NCI-H2171 treated with DMSO at 0.1 percent for 48 hours (cell line): ENCODE data around the gene TAF1C.

ENCODE experiments used
- DNase-seq: peaks from one replicate; lab custom pipeline; 2025; lab: John Stamatoyannopoulos, UW

TAF1C gene

DNA sequence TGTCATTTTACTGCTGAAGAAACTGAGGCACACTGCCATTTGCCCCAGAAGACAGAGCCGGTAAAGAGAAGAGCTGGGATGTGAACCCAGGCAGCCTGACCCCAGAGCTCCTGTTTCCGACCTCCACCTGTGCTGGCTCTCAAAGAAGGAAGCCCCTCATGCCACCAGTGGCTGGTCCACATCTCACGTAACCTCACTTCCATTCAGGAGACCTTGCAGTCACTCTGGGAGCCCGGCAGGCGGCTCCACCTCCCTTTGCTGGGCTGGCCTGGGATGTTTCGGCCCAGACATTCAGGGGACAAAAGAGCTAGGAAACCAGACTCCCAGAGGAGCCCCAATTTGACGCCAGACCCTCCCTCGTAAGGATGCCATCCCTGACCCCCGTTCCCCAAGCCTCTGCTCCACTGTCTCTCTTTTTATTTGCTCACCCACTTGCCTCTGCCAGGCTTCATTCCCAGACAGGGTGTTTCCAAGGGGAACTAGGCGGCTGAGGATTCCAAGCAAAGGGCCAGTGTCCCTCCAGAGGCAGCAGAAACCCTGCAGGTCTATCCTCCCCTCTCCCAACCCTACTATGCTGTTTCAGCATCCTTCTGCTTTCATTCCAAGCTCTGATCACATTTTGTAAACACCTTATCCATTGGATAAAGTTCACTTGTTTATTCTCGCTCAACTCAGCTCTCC lies 2.8 kb downstream of the TAF1C start:
- DNase-seq: no peak

- DNase-seq: no peak
Measured at GRCh38 chr16:84183572-84183875, 3.3 kb downstream of the TAF1C start.

DNA sequence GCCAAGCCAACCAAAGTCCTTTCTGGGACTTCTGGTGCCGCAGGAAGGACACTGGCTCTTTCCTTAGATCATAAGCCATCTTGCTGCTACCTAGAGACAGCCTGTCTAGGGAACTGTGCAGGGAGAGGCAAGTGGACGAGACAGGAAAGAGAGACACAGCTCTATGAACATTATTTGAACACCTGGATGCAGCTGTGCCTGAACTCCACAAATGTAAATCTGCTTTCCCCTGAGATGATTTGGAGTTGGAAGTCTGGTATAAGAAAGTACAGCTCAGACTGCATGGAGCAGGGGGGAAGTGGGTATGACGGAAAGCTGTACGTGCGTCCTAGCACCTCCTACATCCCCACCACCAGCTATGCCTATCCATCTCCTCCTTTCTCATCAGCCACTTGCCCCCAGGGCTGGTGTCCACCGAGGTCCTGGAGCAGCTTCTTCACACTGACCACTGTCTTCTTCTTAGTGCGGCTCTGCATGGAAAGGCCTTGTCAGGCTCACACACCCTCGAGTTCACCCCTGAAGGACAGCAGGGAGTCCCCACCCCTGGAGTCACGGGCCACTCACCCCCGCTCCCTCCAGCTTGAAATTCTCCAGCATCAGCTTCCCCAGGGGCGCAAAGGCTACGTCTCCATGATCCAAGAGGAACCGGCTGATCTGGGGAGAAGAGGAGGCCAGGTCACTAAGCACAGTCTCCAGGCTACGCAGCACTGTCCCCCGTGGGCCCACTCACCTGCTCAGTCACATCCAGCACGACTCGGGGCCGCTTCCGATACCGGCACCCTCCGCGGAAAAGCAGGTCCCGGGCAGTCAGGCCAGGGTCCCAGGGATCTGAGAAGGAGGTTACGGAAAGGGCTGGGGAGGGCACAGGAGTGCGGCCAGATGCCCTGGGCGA lies 3.9 kb downstream of the TAF1C start:
- DNase-seq: no peak

GRCh38 chr16:84182104-84182503 lies 4.8 kb downstream of the TAF1C start:
- DNase-seq: no peak

DNA sequence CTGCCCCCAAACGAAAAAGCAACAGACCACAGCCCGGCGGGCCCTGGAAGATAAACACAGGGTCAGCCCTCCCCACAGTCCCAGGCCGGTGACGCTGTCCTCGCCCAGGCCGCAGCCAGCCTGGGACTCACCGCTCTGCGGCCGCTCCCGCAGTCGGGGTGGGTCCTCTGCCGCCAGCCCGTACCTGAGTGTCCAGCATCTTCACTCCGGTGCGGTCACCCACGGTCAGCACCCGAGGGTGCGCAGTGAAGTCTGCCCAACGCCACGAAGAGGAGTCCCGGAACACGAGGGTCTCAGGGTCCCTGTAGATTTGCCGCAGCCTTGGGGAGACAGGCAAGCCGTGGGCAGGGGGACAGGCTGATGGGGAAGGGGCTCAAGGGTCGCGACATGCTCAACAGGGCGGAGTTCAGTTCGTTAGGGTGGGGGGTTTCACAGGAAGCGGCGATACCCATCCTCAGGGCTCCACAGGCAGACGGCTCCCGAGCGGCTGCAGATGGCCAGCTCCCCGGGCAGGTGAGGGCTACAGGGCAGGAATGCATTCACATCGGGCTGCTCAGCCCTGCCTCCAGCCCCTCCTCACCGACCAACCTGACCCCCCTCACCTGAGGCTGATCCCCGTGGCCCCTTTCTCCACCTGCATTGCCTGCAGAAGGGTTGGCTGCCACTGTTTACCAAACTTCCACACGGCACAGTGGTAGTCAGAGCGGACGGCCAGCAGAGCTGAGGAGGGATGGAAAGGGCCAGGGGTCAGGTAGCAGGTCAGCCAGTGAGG lies 5.5 kb downstream of the TAF1C start:
- DNase-seq: no peak

- no peak for DNase-seq
Measured at GRCh38 chr16:84180519-84181140, 6.2 kb downstream of the TAF1C start.

DNA sequence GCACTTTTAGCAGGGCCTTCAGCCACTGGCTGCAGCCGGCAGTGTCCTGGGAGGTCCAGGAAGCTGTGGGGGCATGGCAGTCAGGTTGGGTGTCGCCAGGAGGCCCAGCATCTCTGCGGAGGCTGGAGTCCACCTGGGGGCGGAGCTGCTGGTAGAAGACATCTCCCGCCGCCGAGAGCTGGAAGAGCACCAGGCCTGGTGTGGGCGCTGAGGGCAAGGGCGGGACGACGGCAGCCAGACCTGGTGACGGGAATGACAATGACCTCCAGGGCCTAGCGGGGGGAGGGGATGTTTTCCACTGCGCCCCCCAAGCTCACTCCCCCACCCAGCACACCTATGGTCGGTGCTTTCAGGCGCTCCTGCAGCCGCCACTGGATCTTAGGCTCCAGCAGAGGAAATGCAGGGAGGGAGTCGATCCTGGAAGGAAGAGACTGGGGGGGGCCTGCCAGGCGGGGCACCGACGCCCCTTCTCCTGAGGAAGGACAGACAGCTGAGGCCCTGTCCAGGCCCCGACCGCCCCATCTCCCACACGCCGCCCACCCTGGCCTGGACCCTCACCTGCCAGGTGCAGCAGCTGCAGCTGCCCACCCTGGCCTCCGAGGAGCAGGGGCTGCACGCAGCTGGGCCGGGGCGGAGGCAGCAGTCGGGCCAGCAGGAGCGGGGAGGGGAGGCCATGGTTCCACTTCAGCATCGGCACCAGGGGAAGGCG lies 7.1 kb downstream of the TAF1C start:
- DNase-seq: no peak

DNA sequence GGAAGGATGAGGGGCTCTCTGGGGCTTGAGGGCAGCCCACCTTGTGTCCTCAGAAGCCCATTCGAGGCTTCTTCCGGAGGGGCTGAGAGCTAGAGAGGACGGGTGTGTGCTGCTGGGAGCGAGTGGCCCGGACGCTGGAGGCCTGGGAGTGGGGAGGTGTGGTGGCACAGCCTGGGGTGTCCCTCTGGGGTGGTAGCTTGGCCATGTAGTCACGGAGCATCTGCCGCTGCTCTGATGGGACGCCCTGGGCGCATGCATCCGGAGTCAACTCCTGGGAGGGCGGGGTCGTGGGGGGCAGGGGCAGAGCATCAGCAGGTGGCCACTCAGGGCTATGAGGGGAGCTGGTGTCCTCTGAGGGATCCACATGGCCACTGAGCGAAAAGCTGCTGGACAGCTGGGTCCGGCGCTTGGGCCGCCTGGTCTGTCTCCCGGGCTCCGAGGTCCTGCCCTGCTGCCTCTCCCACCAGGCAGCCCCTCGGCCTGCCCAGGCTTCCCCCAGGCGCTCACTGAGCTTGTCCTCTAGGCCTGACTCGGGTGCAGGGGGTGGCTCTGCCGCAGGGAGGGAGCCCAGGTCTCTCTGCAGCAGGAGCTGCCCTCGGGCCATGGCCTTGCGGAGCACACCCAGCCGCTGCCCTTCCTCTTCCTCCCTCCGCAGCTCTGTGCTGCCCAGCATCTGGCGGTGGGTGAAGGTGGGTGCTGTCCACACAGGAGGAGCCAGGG lies 7.8 kb downstream of the TAF1C start:
- DNase-seq: no peak

DNA sequence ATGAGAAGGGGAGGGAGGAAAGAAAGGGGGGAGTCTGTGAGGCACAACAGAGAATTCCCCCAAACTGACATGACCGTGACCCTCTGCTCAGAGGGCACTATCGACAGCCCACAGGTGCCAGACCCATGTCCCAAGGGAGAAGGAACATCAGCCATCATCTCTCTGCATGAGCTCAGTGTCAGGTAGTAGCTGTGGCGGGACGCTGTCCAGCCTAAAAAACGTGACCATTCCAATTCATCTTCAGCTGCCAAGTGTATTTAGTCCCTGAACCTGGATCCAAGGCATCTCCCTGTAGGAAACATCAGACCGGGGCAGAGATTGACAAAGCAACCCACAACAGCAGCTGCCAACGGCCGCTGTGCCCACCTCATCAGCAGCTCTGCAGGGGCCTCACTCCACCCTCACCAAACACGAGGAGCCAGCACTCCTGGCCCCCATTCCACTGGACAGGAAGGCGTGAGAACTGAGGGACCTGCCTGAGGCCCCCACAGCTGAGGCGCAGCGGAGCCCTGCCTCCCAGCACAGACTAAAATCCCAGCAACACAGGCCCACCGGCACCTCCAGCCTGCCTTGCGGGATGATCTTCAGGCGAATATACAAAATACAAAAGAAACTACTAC lies 8.6 kb downstream of the TAF1C start:
- no peak for DNase-seq

GRCh38 chr16:84177741-84178073 lies 9.2 kb downstream of the TAF1C start:
- DNase-seq: no peak

DNA sequence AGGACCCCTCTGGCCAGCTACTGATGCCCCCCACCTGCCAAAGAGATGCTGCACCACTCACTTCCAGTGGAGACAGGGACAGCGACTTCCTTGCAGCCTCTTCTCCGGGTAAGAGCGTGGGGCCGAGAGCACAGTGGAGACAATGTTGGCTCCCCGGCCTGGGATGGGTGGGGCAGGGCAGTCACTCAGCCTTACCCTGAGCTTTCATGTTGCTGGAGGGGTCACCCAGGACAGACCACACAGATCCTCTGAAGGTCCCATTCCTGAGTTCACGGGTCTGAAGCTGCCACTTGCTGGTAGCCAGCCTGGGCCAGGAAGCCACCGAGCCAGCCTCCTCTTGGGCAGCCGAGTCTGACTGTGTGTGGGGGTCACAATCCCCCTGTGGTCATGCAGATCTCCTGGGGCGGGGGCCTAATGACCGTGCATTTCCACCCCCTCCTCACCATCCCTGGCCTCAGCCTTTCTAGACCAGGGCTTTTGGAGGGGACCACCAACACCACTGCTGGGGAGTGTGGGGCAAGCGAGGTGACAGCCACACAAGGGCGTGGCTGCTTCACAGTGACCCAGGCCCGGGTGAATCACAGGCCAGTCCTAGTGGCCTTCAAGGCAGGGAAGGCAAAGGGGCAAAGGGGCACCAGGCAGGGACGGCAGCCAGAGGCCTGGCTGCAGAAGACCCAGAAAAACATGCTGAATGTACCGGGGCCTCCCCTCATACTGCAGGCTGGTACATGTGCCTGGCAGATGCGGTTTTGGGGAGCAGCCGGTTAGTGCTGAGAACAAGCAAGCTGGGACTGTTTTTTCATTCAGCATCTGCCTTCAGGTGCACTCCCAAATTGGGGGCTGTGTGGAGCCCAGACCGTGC lies 10.4 kb downstream of the TAF1C start:
- DNase-seq: peak; percentile 70

GRCh38 chr16:84175350-84176081 lies 11.3 kb downstream of the TAF1C start:
- DNase-seq: peak; percentile 59

DNA sequence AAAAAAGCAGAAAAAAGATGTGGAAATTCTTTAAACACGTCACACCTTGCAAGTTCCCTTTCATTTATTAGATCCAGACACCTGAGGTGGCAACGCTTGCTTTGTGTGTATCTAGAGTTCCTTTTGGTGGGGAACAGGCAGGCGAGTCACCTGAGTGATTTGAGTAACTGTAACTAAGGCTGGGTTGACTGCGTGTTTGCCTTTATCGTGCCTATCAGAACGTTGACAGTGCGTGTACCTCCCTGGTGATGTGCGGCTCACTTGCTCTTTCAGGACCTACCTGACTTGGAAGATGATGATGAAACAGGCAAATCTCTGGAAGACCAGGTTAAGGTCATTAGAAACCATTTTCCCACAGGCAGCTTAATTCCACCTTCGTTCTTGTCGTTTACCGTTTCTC lies 12.5 kb downstream of the TAF1C start:
- no peak for DNase-seq

GRCh38 chr16:84169765-84170310 lies 17.0 kb downstream of the TAF1C start:
- no peak for DNase-seq

DNA sequence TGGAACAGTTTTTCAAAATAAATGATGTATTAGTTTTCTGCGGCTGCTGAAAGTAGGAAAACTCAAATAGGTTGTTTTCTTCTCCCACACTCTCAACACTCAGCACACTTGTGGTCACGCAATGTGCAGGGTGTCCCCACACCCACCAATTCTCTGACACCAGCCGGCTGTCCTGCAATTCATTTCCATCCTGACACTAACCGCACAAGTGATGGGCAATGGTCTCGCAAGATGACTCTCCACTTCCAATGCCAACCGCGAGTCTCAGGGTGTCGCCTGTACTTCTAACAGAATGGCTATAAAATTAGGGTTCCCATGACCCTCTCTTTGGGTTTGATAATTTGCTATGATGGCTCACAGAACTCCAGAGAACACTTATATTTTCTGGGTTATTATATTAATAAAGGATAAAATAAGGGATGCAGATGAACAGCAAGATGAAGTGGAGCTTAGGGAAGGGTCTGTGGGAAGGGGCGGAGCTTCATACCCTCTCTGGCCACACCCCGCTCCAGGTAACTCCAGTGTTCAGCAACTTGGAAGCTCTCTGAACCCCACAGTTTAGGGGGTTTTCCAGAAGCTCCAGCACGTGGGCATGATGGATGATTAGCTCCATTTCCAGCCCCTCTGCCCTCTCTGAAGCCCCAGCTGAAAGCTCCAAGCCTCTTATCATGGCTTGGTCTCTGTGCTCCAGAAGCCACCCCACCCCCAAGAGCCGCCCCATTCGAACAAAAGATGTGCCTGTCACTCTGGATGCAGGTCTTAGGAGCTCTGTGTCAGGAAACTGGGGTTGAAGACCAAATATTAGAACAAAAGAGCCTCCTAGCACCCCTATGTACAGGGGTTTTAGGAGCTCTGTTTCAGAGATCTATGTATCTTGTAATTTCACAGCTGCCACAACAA lies 19.8 kb downstream of the TAF1C start:
- DNase-seq: no peak

- DNase-seq: no peak
Measured at GRCh38 chr16:84165746-84166145, 21.1 kb downstream of the TAF1C start.

DNA sequence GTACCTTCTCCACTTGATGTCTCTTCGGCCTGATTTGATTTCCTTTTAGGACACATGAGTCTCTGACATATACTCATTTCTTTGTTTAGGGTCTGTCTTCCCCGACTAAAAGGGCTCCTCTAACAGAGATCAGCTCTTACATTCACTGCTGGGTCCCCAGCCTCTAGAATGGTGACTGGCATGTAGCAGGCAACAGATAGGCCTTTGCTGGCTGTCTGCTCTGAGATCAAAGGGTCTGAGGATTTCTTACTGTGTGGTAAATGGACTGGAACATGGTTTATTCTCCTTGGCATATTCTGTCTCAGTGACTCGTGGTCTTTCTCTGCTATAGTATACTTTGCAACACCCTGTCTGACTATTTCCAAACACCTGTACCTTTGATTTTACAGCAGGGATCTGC lies 25.1 kb downstream of the TAF1C start:
- DNase-seq: no peak

GRCh38 chr16:84161037-84161436 lies 25.8 kb downstream of the TAF1C start:
- no peak for DNase-seq
